Duodenal mucosa (tissue), 2 donors: ENCODE measurements around the gene FAR2.
"Not testable (repeated sequence)": the region's sequence is repeated elsewhere in the genome, so short reads cannot be mapped to it uniquely, and the experiment has no call there.

Experiments
- H3K27ac ChIP-seq: one replicate; pipeline ENCODE4 v1.7.0; 2013; ENCODE audit warnings: low read depth, low read length
- H3K27me3 ChIP-seq, 2 donors: one replicate each; pipeline ENCODE4 v1.7.0; 2013; ENCODE audit warnings: low read length in 2 of 2, control low read depth in 1 of 2; ENCODE audit not compliant: insufficient read depth in 2 of 2, control insufficient read depth in 1 of 2
- H3K36me3 ChIP-seq, 2 donors: one replicate each; pipeline ENCODE4 v1.7.0; 2013; ENCODE audit warnings: low read length in 2 of 2, control low read depth in 1 of 2; ENCODE audit not compliant: insufficient read depth in 2 of 2, control insufficient read depth in 1 of 2
- H3K4me1 ChIP-seq, 2 donors: one replicate each; pipeline ENCODE4 v1.7.0; 2013; ENCODE audit warnings: low read length in 2 of 2, control low read depth in 1 of 2; ENCODE audit not compliant: insufficient read depth in 2 of 2, control insufficient read depth in 1 of 2
- H3K4me3 ChIP-seq, 2 donors: one replicate each; pipeline ENCODE4 v1.7.0; 2013; ENCODE audit warnings: low read length in 2 of 2, low read depth in 1 of 2
- H3K9ac ChIP-seq, 2 donors: one replicate each; pipeline ENCODE4 v1.7.0; 2013; ENCODE audit warnings: low read length in 2 of 2, low read depth in 1 of 2
- H3K9me3 ChIP-seq, 2 donors: one replicate each; pipeline ENCODE4 v1.7.0; 2013; ENCODE audit warnings: low read length in 2 of 2, control low read depth in 1 of 2; ENCODE audit not compliant: control insufficient read depth in 1 of 2

Gene FAR2

DNA sequence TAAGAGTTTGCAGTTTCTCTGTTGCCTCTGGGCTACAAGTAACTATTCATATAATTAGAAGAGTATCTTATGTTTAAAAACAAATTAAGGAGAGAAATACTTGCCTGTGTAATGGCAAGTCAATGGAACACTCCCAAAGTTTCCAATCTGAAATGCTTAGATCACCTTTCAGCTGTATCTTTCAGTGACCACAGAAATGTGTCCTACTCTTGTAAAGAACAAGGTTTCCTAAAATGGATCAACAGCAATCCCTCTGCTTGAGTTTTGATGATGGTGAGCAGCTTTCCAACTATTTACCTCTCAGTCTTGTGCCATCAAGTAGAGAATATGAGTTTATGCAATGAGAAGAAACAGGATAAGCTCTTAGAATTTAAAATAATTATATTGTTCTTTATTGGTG, 139.0 kb downstream of the FAR2 start:
- Histone ChIP-seq H3K27ac (no peak overlapping the region), H3K36me3 (no peaks in the 10 kb centered on the region), H3K27me3 (no peaks in the 10 kb centered on the region), H3K9ac (no peak overlapping the region), H3K4me3 (no peak overlapping the region), H3K4me1 (no peaks in the 10 kb centered on the region), H3K9me3 (peaks cover 2 to 3% of the 10 kb centered on the region in 2 donors)

DNA sequence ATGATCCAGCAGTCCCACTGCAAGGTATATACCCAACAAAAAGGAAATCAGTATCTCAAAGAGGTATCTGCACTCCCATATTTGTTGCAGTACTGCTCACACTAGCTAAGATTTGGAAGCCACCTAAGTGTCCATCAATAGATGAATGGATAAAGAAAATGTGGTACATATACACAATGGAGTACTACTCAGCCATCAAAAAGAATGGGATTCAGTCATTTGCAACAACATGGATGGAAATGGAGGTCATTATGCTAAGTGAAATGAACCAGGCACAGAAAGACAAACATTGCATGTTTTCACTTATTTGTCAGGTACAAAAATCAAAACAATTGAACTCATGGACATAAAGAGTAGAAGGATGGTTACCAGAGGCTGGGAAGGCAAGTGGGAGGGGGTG, 141.4 kb downstream of the FAR2 start:
- H3K27ac ChIP-seq, H3K4me1 ChIP-seq, H3K4me3 ChIP-seq, H3K9me3 ChIP-seq, H3K27me3 ChIP-seq, H3K36me3 ChIP-seq, H3K9ac ChIP-seq: not testable (repeated sequence)

DNA sequence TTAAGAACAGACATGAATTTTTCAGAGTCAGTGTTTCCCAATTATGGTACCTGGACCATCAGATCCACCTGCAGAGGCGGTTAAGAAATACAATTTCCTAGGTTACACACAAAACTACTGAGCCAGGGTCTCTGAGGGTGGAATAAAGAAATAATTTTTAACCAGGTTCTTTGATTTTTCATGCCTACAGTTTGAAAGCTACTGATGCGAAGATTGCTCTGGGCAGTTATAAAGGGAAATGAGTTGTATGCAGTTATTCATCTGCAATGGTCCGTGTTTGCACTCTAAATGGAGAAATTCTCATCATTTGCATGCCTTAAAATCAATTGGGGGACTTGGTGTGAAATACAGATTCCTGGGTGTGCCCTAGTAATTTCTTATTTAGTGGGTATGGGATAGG, 142.1 kb downstream of the FAR2 start:
- peaks cover 2 to 3% of the 10 kb centered on the region in 2 donors for H3K9me3 ChIP-seq
- H3K9ac ChIP-seq, result no peak overlapping the region
- no peaks in the 10 kb centered on the region for H3K27me3 ChIP-seq
- H3K36me3 ChIP-seq, result no peaks in the 10 kb centered on the region
- H3K4me3 ChIP-seq, result no peak overlapping the region
- H3K4me1 ChIP-seq, result no peaks in the 10 kb centered on the region
- no peak overlapping the region for H3K27ac ChIP-seq

DNA sequence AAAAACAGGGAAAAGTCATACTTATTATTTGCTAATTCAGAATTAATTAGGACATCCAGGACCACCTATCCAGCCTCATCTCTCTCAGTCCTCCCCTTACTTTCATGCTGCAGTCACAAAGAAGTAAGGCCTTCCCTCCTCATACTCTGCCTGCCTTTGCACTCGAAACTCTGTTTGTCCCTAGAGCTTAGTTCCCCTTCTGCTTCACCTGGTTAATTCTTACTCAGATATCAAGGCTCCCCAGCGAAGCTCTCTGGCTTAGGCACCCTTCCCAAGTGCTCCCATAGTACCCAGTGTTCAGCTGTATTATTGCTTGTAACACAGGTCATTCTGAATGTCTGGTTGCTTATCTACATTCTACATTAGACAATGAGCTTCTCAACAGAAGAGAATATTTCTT, 150.6 kb downstream of the FAR2 start:
- H3K9me3 ChIP-seq, result no peaks in the 10 kb centered on the region
- H3K27ac ChIP-seq, result no peak overlapping the region
- no peaks in the 10 kb centered on the region for H3K27me3 ChIP-seq
- no peaks in the 10 kb centered on the region for H3K4me1 ChIP-seq
- H3K9ac ChIP-seq, result no peak overlapping the region
- H3K36me3 ChIP-seq, result no peaks in the 10 kb centered on the region
- no peak overlapping the region for H3K4me3 ChIP-seq

DNA sequence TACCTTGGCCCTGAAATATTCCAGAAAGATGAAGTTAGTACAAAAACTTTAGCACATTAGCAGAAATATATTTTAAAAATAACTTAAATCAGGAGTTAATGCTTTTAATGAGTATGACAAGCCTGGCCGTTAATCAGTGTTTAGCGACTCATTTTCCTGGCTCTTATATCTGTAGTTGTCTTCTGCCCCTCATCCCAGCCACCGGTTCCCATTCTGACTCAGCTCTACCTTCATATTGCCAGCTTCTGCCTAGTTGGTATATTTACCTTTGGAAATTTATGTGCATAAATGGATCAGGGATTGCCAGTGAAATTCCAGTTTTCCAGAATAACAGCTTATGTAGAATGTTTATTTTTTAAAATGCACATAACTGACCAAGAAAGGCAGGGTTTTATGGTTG, 152.0 kb downstream of the FAR2 start:
- no peaks in the 10 kb centered on the region for H3K36me3 ChIP-seq
- H3K4me1 ChIP-seq, result no peaks in the 10 kb centered on the region
- no peak overlapping the region for H3K4me3 ChIP-seq
- no peaks in the 10 kb centered on the region for H3K27me3 ChIP-seq
- H3K9ac ChIP-seq, result no peak overlapping the region
- H3K9me3 ChIP-seq, result no peaks in the 10 kb centered on the region
- no peak overlapping the region for H3K27ac ChIP-seq

DNA sequence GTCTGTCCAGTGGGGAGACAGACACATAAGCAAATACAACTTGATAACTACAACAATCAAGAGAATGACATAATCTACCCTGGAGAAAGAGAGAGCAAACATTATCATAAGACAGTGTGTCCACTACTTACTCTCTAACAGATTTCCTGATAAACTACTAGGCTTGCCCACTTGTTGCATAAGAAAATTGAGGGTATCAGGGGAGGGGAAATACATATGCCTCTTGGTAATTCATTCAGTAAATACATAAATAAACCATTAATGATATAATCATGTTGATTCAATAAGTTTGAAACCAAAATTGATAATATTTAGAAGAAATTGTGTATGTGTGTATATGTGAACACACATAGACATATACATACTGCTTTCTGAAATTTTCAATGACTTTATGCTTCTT, 155.3 kb downstream of the FAR2 start:
- no peak overlapping the region for H3K4me3 ChIP-seq
- no peaks in the 10 kb centered on the region for H3K27me3 ChIP-seq
- H3K36me3 ChIP-seq, result peaks cover 0 to 7% of the 10 kb centered on the region in 2 donors
- no peaks in the 10 kb centered on the region for H3K9me3 ChIP-seq
- H3K27ac ChIP-seq, result no peak overlapping the region
- no peak overlapping the region for H3K9ac ChIP-seq
- no peaks in the 10 kb centered on the region for H3K4me1 ChIP-seq

DNA sequence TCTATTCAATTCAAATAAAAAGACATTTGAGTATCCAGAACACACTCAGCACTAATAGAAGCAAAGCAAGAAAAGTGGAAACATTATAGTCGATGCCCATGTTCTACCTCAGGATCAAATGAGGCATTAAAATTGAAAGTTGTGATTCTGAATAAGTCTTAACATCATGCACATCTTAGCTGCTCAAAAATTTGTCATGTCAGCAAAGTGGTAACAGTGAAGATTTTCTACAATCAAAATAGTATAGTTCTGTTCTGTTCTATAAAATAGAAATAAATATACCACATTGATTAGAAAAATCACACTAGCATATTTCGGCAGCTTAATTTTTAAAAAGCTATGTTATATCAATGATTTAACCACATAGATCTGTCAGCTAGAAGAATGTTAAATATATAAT, 157.2 kb downstream of the FAR2 start:
- Histone ChIP-seq H3K27me3 (no peaks in the 10 kb centered on the region), H3K27ac (no peak overlapping the region), H3K36me3 (peaks cover 0 to 7% of the 10 kb centered on the region in 2 donors), H3K4me3 (no peak overlapping the region), H3K9ac (no peak overlapping the region), H3K4me1 (peaks cover 0 to 5% of the 10 kb centered on the region in 2 donors), H3K9me3 (no peaks in the 10 kb centered on the region)

DNA sequence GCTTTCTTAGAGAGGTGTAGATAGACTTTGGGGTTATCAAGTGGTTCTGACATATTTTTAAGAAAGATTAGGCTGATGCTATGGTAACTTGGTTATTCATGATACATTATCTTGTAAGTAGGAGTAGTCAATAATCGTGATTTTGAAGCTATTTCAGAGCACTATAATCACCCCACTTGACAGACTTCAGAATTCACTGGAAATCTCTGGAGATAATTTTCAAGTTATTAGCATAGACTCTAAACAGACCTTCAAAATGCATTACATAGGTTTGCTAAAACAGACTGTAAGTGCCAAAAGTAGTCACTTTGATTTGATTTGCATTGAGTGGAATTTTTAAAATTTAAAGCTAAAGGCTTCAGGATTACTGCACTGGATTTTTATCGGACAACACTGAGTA, 157.6 kb downstream of the FAR2 start:
- Histone ChIP-seq H3K27ac (no peak overlapping the region), H3K27me3 (no peaks in the 10 kb centered on the region), H3K36me3 (peaks cover 0 to 7% of the 10 kb centered on the region in 2 donors)

DNA sequence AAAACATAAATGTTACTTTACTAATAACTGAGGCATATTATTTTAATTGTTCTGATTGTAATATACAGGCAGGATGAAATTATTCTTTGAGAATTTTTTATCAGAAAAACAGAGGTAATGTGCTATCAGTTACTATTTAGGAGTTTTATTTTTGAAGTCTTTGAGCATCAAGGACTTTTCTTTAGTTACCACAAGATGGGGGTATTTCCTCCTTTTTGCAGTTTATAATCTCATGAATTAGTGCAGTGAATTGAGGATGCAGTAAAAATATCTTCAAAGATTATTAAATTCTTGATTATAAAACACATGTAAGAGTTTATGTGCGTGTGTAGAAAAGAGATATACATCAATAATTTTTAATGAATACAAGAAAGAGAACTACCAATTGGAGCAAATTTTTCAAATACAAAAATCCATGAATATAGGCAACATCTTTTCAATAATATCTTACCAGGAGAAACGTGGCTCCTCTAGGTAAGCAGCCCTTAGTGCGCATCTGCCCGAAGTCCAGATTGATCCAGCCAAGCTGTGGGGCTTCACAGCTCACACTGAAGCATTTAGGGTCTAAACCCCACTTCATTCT, 160.3 kb downstream of the FAR2 start:
- H3K36me3 ChIP-seq, result peaks cover 0 to 16% of the 10 kb centered on the region in 2 donors
- H3K4me1 ChIP-seq, result peaks cover 0 to 5% of the 10 kb centered on the region in 2 donors
- H3K27me3 ChIP-seq, result no peaks in the 10 kb centered on the region
- H3K9me3 ChIP-seq, result no peaks in the 10 kb centered on the region
- H3K9ac ChIP-seq, result no peak overlapping the region
- H3K4me3 ChIP-seq, result no peak overlapping the region
- no peak overlapping the region for H3K27ac ChIP-seq

More for the DNA sequence above, 157.6 kb downstream of the FAR2 start:
- Histone ChIP-seq H3K4me3 (no peak overlapping the region), H3K4me1 (peaks cover 0 to 5% of the 10 kb centered on the region in 2 donors), H3K9me3 (no peaks in the 10 kb centered on the region), H3K9ac (no peak overlapping the region)

DNA sequence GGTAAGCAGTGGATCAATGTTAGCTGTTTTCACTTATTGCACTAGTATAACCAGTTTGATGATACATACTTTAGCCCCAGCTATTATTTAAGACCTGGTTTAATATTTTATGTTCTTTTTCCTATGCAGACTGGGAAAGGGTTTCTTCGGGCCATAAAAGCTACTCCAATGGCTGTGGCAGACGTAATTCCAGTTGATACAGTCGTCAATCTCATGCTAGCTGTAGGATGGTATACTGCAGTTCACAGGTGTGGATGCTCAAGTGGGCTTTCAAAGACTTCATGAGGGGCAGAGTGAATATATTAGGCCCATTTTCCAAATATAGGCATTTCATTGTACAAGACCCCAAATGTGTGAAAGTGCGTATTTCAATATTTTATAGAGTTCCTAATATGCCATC, 161.8 kb downstream of the FAR2 start:
- Histone ChIP-seq H3K9me3 (no peaks in the 10 kb centered on the region), H3K4me1 (peaks cover 0 to 5% of the 10 kb centered on the region in 2 donors), H3K36me3 (peaks cover 0 to 16% of the 10 kb centered on the region in 2 donors), H3K27me3 (no peaks in the 10 kb centered on the region), H3K27ac (no peak overlapping the region), H3K9ac (no peak overlapping the region), H3K4me3 (no peak overlapping the region)

DNA sequence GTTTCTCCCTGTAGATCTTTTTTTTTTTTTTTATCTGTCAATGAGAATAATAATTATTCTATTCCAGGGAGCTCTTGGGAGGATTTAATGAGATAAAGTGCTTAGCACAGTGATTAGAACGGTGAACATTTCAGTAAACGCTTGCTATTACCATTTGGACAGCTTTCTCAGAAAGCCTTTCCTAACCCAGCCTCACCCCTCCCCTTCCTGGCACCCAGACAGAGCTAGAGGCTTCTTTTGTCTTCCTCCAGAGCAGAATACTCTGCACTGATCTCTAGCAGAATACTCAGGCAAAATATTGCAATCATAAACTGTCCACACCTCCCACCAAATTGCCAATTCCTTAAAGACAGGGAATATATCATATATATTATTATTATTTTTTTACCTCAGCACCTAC, 165.3 kb downstream of the FAR2 start:
- H3K9me3 ChIP-seq, result no peaks in the 10 kb centered on the region
- peaks cover 2 to 5% of the 10 kb centered on the region in 2 donors for H3K4me1 ChIP-seq
- H3K27me3 ChIP-seq, result no peaks in the 10 kb centered on the region
- no peak overlapping the region for H3K9ac ChIP-seq
- peaks cover 0 to 10% of the 10 kb centered on the region in 2 donors for H3K36me3 ChIP-seq
- no peak overlapping the region for H3K4me3 ChIP-seq
- H3K27ac ChIP-seq, result no peak overlapping the region
